KOPT-K1 (cell line): ENCODE data around the gene PEX3.

Experiments used
- H3K27ac ChIP-seq: fragments of 200-600 bp; sonication (generic); 2 replicates; pipeline ENCODE4 v1.5.1; 2016; ENCODE audit warnings: antibody characterized with exemption, mild to moderate bottlenecking, low read depth, low read length; ENCODE audit not compliant: poor library complexity, severe bottlenecking
- H3K36me3 ChIP-seq: fragments of 200-600 bp; sonication (generic); 2 replicates; pipeline ENCODE4 v1.5.1; 2017; ENCODE audit warnings: antibody characterized with exemption, mild to moderate bottlenecking, low read length, moderate library complexity; ENCODE audit not compliant: insufficient read depth
- H3K9me3 ChIP-seq: fragments of 200-600 bp; sonication (generic); 2 replicates; pipeline ENCODE4 v1.5.1; 2017; ENCODE audit warnings: antibody characterized with exemption, low read length, mild to moderate bottlenecking; ENCODE audit not compliant: insufficient read depth, poor library complexity, severe bottlenecking

The PEX3 gene

GRCh38 chr6:143471822-143472221 lies 21.2 kb downstream of the PEX3 start:
- no peaks in the 10 kb centered on the region for H3K9me3 ChIP-seq
- no peak overlapping the region for H3K27ac ChIP-seq
- peaks cover 46% of the 10 kb centered on the region for H3K36me3 ChIP-seq

GRCh38 chr6:143476545-143476944 lies 25.9 kb downstream of the PEX3 start:
- Histone ChIP-seq H3K27ac (no peak overlapping the region), H3K36me3 (peaks cover 68% of the 10 kb centered on the region), H3K9me3 (no peaks in the 10 kb centered on the region)

DNA sequence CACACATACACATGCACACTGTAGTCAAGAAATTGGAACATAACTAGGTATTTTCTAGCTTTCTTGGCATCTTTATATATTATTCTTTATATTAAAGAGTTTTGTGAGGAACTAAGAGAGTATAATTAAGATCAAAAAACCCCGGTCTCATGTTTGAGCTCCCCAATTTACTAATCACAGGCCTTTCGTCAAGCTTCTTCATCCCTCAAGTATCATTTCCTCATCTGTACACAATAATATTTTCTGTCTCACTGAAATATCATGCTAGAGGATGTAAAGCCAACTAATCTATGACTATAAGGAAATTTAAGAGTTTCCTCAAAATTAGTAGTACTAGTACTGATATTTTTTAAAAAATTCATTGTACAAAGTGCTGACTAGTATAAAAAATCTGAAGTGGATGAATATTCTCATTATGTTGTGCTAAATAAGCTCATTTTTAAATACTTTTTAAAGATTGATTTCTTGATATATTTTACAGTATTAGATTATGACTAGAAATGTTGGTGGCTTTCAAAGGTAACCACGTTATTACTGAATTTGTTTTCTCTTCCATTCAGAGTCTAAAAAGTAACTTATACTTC lies 28.0 kb downstream of the PEX3 start:
- Histone ChIP-seq H3K27ac (no peak overlapping the region), H3K9me3 (no peaks in the 10 kb centered on the region), H3K36me3 (peaks cover 48% of the 10 kb centered on the region)

- Histone ChIP-seq H3K9me3 (no peaks in the 10 kb centered on the region), H3K36me3 (peaks cover 21% of the 10 kb centered on the region), H3K27ac (no peak overlapping the region)
Measured at GRCh38 chr6:143482593-143482992, 32.0 kb downstream of the PEX3 start.

DNA sequence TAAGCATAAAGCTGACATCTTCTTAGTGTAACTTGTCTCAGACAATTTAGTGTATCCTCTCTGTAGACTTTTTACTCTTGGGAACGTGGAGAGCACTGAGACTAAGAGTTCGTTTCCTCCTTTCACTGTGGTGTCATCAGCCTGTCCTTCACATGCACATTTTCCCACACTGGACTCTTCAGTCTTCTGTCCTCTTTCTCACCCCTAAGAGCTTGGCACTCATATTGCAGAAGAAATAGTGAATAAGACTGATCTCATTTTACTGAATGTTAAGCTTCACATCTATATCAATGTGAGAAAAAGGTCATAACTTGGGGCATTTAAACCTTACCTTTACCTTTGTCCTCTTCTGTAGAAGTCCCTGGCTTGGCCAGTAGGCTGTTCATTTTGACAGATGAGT lies 35.4 kb downstream of the PEX3 start:
- H3K9me3 ChIP-seq, result no peaks in the 10 kb centered on the region
- H3K27ac ChIP-seq, result no peak overlapping the region

GRCh38 chr6:143486752-143487151 lies 36.1 kb downstream of the PEX3 start:
- H3K36me3 ChIP-seq, result 0 out of 2 replicates have a peak, but pooled peaks cover 3% of the 10 kb centered on the region
- no peak overlapping the region for H3K27ac ChIP-seq
- no peaks in the 10 kb centered on the region for H3K9me3 ChIP-seq

More for the DNA sequence above, 35.4 kb downstream of the PEX3 start:
- H3K36me3 ChIP-seq, result 0 out of 2 replicates have a peak, but pooled peaks cover 3% of the 10 kb centered on the region

DNA sequence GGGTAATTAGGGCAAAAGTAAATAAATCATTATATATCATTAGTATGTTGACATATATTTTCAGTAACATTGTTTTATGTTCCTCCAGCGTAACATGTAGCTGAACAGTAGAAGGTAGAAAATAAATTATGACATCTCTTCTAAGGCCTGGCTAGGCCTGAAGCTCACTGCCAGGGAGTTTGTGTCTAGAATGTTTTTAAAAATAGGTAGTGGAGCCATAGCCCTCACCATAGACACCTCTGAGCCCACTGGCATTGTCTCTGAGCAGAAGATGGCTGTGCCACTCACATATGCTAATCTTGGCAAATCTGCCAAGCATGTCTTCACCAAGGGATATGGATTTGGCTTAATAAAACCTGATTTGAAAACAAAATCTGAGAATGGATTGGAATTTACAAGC lies 39.6 kb downstream of the PEX3 start:
- Histone ChIP-seq H3K9me3 (no peaks in the 10 kb centered on the region), H3K27ac (no peak overlapping the region), H3K36me3 (0 out of 2 replicates have a peak, but pooled peaks cover 3% of the 10 kb centered on the region)

DNA sequence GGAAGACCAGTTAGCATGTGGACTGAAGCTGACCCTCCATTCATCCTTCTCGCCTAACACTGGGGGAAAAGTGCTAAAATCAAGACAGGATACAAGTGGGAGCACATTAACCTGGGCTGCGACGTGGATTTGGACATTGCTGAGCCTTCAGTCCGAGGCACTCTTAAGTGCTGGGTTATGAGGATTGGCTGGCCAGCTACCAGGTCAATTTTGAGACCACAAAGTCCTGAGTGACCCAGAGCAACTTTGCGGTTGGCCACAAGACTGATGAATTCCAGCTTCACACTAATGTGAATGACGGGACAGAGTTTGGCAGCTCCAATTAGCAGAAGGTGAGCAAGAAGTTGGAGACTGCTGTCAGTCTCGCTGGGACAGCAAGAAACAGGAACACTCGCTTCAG lies 40.2 kb downstream of the PEX3 start:
- 0 out of 2 replicates have a peak, but pooled peaks cover 3% of the 10 kb centered on the region for H3K36me3 ChIP-seq
- no peak overlapping the region for H3K27ac ChIP-seq
- H3K9me3 ChIP-seq, result no peaks in the 10 kb centered on the region

DNA sequence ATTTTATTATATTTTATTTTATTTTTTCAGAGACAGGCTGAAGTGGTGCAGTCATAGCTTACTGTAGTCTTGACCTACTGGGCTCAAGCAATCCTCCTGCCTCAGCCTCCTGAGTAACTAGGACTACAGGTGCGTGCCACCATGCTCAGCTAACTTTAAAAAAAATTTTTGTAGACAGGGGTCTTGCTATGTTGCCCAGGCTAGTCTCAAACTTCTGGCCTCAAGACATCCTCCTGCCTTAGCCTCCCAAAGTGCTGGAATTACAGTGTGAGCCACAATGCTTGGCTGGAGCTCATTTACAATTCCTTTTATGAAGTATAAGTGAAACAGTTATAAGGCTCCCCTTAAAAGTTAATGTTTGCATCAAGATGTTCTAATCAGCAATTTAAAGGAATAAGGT lies 46.4 kb downstream of the PEX3 start:
- Histone ChIP-seq H3K27ac (no peak overlapping the region), H3K36me3 (no peaks in the 10 kb centered on the region), H3K9me3 (no peaks in the 10 kb centered on the region)

- H3K9me3 ChIP-seq, result no peaks in the 10 kb centered on the region
- H3K36me3 ChIP-seq, result no peaks in the 10 kb centered on the region
- no peak overlapping the region for H3K27ac ChIP-seq
Measured at GRCh38 chr6:143498428-143498827, 47.8 kb downstream of the PEX3 start.

DNA sequence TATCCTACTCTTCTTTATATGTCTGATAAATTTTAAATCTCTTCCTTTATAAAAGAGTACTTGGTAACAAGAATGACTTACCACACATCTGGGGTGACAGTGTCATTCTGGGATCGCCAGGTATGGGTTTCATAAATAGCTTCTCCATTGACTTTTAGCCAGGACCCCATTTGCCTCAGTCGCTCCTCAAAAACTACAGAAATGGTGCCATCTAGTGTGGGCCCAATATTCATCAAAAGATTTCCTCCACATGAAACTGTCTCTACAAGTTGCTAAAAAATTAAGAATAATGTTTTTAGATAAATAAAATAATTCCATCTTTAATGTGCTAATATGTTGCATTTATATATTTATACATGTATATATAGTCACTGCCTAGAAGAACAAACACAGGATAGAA lies 51.2 kb downstream of the PEX3 start:
- Histone ChIP-seq H3K36me3 (no peaks in the 10 kb centered on the region), H3K9me3 (no peaks in the 10 kb centered on the region)

GRCh38 chr6:143504369-143504768 lies 53.8 kb downstream of the PEX3 start:
- Histone ChIP-seq H3K36me3 (no peaks in the 10 kb centered on the region), H3K27ac (no peak overlapping the region), H3K9me3 (no peaks in the 10 kb centered on the region)

More for the DNA sequence above, 51.2 kb downstream of the PEX3 start:
- no peak overlapping the region for H3K27ac ChIP-seq

- H3K9me3 ChIP-seq, result no peaks in the 10 kb centered on the region
- H3K27ac ChIP-seq, result no peak overlapping the region
- H3K36me3 ChIP-seq, result no peaks in the 10 kb centered on the region
Measured at GRCh38 chr6:143505111-143505510, 54.5 kb downstream of the PEX3 start.

GRCh38 chr6:143505537-143505936 lies 54.9 kb downstream of the PEX3 start:
- no peaks in the 10 kb centered on the region for H3K36me3 ChIP-seq
- no peaks in the 10 kb centered on the region for H3K9me3 ChIP-seq
- H3K27ac ChIP-seq, result no peak overlapping the region

GRCh38 chr6:143506199-143506598 lies 55.6 kb downstream of the PEX3 start:
- no peak overlapping the region for H3K27ac ChIP-seq
- no peaks in the 10 kb centered on the region for H3K36me3 ChIP-seq
- no peaks in the 10 kb centered on the region for H3K9me3 ChIP-seq

DNA sequence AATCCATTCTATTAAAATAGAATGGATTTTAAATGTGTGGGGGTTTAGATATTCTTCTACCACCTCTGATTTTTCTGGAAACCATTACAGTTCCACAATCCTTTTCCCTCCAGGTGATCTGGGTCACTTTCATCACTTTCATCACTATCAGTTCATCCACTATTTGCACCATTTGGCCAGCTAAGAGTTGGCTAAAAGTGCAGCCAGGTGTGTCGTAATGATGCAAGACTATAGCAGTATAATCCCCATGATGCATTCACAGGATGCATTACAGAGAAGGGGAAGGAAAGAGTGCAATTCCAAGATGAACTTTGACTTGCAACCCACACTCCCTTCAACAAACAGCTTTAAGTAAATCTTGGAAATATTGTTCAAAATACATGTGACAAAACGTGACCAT lies 56.0 kb downstream of the PEX3 start:
- Histone ChIP-seq H3K36me3 (no peaks in the 10 kb centered on the region), H3K27ac (no peak overlapping the region), H3K9me3 (no peaks in the 10 kb centered on the region)
